Renal pelvis (tissue), 4 donors: ENCODE data around the gene KRT16. TPM values are rescaled to one million over a fixed set of nuclear protein-coding genes. Genes with fewer than 3 reads are reported as not detected.
"Not testable (repeated sequence)": the region's sequence is repeated elsewhere in the genome, so short reads cannot be mapped to it uniquely, and the experiment has no call there.

Source experiments
- DNase-seq: peaks from one replicate; pipeline ENCODE4 v3.0.0-alpha.2; 2013
- polyA plus RNA-seq, 3 donors: library from polyadenylated mRNA; unstranded; fragments of 120-200 nt; gene quantifications; one replicate each; pipeline ENCODE4 v1.2.1, GENCODE V29; 2013; ENCODE audit not compliant: insufficient read length in 3 of 3

Gene KRT16
- polyA plus RNA-seq, 3 donors: not detected

GRCh38 chr17:41648411-41649195 is 36.0 kb upstream of the KRT16 start:
- DNase-seq: peak; percentile 85

GRCh38 chr17:41647940-41648410 is 35.4 kb upstream of the KRT16 start:
- DNase-seq: peak; percentile 81

- DNase-seq: no peak
Measured at GRCh38 chr17:41647038-41647813, 34.7 kb upstream of the KRT16 start.

GRCh38 chr17:41642252-41643156 is 29.9 kb upstream of the KRT16 start:
- DNase-seq: no peak

GRCh38 chr17:41640596-41640995 is 28.0 kb upstream of the KRT16 start:
- DNase-seq: not testable (repeated sequence)

- DNase-seq: no peak
Measured at GRCh38 chr17:41639492-41640473, 27.2 kb upstream of the KRT16 start.

GRCh38 chr17:41638941-41639340 is 26.4 kb upstream of the KRT16 start:
- no peak for DNase-seq

GRCh38 chr17:41638194-41638593 is 25.6 kb upstream of the KRT16 start:
- DNase-seq: no peak

GRCh38 chr17:41636652-41637051 is 24.1 kb upstream of the KRT16 start:
- no peak for DNase-seq

- DNase-seq: no peak
Measured at GRCh38 chr17:41635121-41636097, 22.8 kb upstream of the KRT16 start.

- no peak for DNase-seq
Measured at GRCh38 chr17:41634639-41635038, 22.1 kb upstream of the KRT16 start.

GRCh38 chr17:41633556-41634199 is 21.1 kb upstream of the KRT16 start:
- no peak for DNase-seq

GRCh38 chr17:41632482-41633105 is 20.0 kb upstream of the KRT16 start:
- DNase-seq: no peak

GRCh38 chr17:41631898-41632285 is 19.3 kb upstream of the KRT16 start:
- DNase-seq: no peak

GRCh38 chr17:41631025-41631897 is 18.7 kb upstream of the KRT16 start:
- no peak for DNase-seq

GRCh38 chr17:41629826-41630670 is 17.5 kb upstream of the KRT16 start:
- DNase-seq: no peak
